Placental epithelial cell (primary cell): Measurements from ENCODE around the gene MRPS27. TPM values are rescaled to one million over a fixed set of nuclear protein-coding genes. Genes with fewer than 3 reads are reported as not detected.

Experiments
- small RNA-seq: library from RNA; depleted of rRNA; stranded (forward); fragments of <200 nt; gene quantifications from one replicate; pipeline ENCODE3, GENCODE V24; 2012
- total RNA-seq: library from RNA; depleted of rRNA; stranded (reverse); fragments of >200 nt; gene quantifications from 2 replicates; pipeline ENCODE4 v1.2.3, GENCODE V29; 2012

Gene MRPS27
- total RNA-seq: 91.5 and 101 TPM in 2 replicates

DNA sequence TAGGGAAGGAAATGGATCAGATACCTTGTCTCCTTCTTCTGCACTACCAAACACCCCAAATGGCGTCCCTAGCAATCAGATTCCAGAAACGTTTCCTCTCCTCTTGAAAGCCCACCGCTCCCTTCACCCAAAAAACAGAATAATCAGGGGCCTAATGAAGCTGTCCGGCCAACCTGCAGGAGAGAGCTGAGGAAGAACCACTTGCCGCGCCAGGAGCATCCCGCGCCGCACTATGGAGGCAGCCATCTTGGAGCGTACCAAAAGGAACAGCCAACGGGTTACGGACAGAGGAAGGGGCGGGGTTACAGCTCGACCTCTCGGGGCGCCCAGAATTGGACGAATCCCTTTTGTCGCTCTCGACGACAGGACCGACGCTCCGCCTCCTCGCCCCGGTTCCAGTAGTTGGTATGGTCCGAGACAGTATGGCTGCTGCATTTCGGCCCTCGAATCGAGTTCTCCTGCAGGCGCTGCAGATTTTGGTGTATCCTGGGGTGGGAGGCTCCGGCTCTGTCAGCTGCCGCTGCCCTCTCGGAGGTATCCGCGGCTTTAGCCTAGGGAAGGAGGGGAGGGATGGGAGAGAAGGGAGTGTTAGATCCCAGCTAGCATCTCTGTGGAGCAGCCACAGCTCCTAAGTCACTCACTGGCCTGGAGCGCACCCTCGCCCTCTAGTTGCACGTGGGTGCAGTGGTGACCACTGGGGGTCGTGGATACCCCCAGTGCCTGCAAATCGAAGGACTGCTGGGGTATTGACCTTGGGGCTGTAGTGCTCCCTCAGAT, at the start of gene MRPS27, which contains the start of gene PTCD2:
Gene MRPS27, minus strand, starts transcription at position 265 of the 777 bp plus-strand sequence. Its CDS starts 19 bp downstream, at position 246.
Gene PTCD2, plus strand, starts transcription at position 398 of the 777 bp plus-strand sequence. Its CDS starts 10 bp downstream, at position 408.

Small RNAs within 50 kb of the gene (small RNA-seq; reads per million reads assigned to genes)
- gene MIR4803 (1.0 reads per million, percentile 57 among the genes with 10 or more reads in this experiment), gene RN7SL153P (not detected)

Other genes starting within 250 kb of the MRPS27 start
- gene MAP1B, start 212.8 kb downstream of the MRPS27 start, total RNA-seq: 186 and 212 TPM in 2 replicates
- 7.5 and 9.5 TPM in 2 replicates for gene PTCD2, start 133 bp upstream of the MRPS27 start, total RNA-seq
- gene ZNF366, start 187.2 kb upstream of the MRPS27 start, total RNA-seq: 0.39 and 0.43 TPM in 2 replicates